Stimulated activated CD8-positive, alpha-beta memory T cell treated with anti-CD3 and anti-CD28 coated beads, Interleukin-4, amount 100 ng/mL, for 24 hours (primary cell): ENCODE measurements around the gene GALNT9.
"Not testable (repeated sequence)": the region's sequence is repeated elsewhere in the genome, so short reads cannot be mapped to it uniquely, and the experiment has no call there.

Experiments
- DNase-seq: peaks from one replicate; pipeline ENCODE4 v3.0.0-alpha.2; 2020; ENCODE audit warnings: low read depth

The GALNT9 gene

GRCh38 chr12:132249689-132250478 is 79.5 kb downstream of the GALNT9 start:
- no peak for DNase-seq

GRCh38 chr12:132248453-132249167 is 80.8 kb downstream of the GALNT9 start:
- no peak for DNase-seq

GRCh38 chr12:132247718-132248452 is 81.5 kb downstream of the GALNT9 start:
- no peak for DNase-seq

GRCh38 chr12:132246997-132247717 is 82.2 kb downstream of the GALNT9 start:
- no peak for DNase-seq

GRCh38 chr12:132245521-132246101 is 83.8 kb downstream of the GALNT9 start:
- DNase-seq, result no peak

- DNase-seq, result no peak
Observed at GRCh38 chr12:132244724-132245295, 84.6 kb downstream of the GALNT9 start.

GRCh38 chr12:132243596-132244310 is 85.6 kb downstream of the GALNT9 start:
- no peak for DNase-seq

- not testable (repeated sequence) for DNase-seq
Observed at GRCh38 chr12:132243171-132243570, 86.2 kb downstream of the GALNT9 start.

GRCh38 chr12:132240669-132241007 is 88.8 kb downstream of the GALNT9 start:
- not testable (repeated sequence) for DNase-seq

- DNase-seq, result no peak
Observed at GRCh38 chr12:132239796-132240668, 89.4 kb downstream of the GALNT9 start.

- DNase-seq, result no peak
Observed at GRCh38 chr12:132239392-132239791, 90.0 kb downstream of the GALNT9 start.

- DNase-seq, result no peak
Observed at GRCh38 chr12:132238884-132239283, 90.5 kb downstream of the GALNT9 start.

GRCh38 chr12:132238488-132238854 is 90.9 kb downstream of the GALNT9 start:
- DNase-seq, result no peak

GRCh38 chr12:132237772-132238487 is 91.5 kb downstream of the GALNT9 start:
- DNase-seq, result no peak

GRCh38 chr12:132236930-132237771 is 92.2 kb downstream of the GALNT9 start:
- DNase-seq, result no peak

GRCh38 chr12:132236129-132236929 is 93.1 kb downstream of the GALNT9 start:
- DNase-seq, result no peak

- no peak for DNase-seq
Observed at GRCh38 chr12:132235116-132235820, 94.1 kb downstream of the GALNT9 start.
